HG03520 (cell line): ENCODE results near the gene SYN1.
"Not testable (repeated sequence)": the region's sequence is repeated elsewhere in the genome, so short reads cannot be mapped to it uniquely, and the experiment has no call there.

Experiments used
- ATAC-seq: cut with Tn5 transposase; IDR thresholded peaks from one replicate; pipeline ENCODE4 v1.9.1; 2021; ENCODE audit warnings: mild to moderate bottlenecking, moderate library complexity; ENCODE audit not compliant: unreplicated experiment

Gene SYN1

DNA sequence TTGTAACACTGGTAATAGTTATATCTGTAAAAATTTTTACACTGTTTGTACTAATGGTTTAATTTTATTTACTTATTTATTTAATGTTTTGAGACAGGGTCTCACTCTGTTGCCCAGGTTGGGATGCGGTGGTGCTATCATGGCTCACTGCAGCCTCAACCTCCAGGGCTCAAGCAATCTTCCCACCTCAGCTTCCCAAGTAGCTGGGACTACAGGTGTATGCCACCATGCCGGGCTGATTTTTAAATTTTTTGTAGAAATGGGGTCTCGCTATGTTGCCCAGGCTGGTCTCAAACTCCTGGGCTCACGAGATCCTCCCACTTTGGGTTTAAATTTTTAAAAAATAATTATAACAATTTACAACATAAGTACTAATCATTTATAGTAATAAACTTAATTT, 16.5 kb downstream of the SYN1 start:
- not testable (repeated sequence) for ATAC-seq

GRCh38 chrX:47597222-47597621, 22.4 kb downstream of the SYN1 start:
- ATAC-seq, result no peak

- no peak for ATAC-seq
Observed at GRCh38 chrX:47596256-47596655, 23.4 kb downstream of the SYN1 start.

- ATAC-seq, result no peak
Observed at GRCh38 chrX:47595716-47596251, 23.9 kb downstream of the SYN1 start.

- ATAC-seq, result no peak
Observed at GRCh38 chrX:47593522-47593921, 26.1 kb downstream of the SYN1 start.

DNA sequence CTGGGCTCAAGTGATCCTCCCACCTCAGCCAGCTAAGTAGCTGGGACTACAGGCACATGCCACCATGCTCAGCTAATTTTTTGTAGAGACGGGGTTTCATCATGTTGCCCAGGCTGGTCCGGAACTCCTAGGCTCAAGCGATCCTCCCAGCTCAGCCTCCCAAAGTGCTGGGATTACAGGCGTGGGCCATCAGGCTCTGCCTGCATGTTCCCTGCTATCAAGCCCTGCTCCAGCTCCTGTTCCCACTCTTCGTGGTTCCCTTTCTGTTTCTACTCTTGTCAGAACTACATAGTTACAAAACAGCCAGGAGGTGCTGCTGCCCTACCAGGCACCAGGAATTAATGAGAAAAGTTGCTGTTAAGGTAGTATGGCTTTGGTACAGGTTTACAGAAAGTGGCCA, 28.7 kb downstream of the SYN1 start:
- no peak for ATAC-seq

- no peak for ATAC-seq
Observed at GRCh38 chrX:47587906-47588735, 31.5 kb downstream of the SYN1 start.

- no peak for ATAC-seq
Observed at GRCh38 chrX:47587091-47587891, 32.4 kb downstream of the SYN1 start.

GRCh38 chrX:47586043-47586787, 33.4 kb downstream of the SYN1 start:
- ATAC-seq, result no peak

GRCh38 chrX:47585273-47585672, 34.4 kb downstream of the SYN1 start:
- no peak for ATAC-seq

GRCh38 chrX:47584714-47585113, 34.9 kb downstream of the SYN1 start:
- ATAC-seq, result no peak

GRCh38 chrX:47583240-47583861, 36.3 kb downstream of the SYN1 start:
- no peak for ATAC-seq

DNA sequence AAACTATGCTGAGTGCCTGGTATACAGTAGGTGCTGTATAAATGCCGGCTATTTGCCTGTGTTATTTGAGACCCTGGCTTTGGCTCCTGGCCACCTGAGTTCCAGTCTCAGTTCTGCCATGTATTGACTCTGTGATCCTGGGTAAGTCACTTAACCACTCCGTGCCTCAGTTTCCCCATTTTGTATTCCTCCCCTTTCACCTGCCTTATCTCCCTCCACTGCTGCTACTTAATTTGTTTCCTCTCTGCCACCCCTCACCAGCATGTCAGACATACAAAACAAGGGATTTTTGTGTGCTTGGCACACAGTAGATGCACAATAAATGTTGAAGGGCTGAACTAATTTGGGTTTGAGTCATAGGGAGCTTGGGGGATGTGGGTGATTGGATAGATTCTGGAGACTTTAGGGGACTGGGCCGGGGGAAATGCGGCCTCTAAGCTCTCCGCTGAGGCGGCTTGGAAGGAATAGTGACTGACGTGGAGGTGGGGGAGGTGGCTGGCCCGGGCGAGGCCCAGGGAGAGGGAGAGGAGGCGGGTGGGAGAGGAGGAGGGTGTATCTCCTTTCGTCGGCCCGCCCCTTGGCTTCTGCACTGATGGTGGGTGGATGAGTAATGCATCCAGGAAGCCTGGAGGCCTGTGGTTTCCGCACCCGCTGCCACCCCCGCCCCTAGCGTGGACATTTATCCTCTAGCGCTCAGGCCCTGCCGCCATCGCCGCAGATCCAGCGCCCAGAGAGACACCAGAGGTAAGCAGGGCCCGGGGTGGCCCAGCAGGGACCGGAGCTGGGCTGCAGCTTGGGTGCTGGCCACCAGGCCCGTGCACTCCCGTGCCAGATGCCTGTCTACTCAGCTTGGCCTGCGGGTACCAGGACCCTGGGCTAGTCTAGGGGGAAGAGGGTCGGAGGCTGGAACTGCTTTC, 37.7 kb downstream of the SYN1 start, which contains the start of gene TIMP1:
TIMP1 (plus strand) TSS at position 706 of the 917 bp plus-strand sequence. CDS start 980 bp downstream, outside the sequence.
- peak; percentile 76 for ATAC-seq

DNA sequence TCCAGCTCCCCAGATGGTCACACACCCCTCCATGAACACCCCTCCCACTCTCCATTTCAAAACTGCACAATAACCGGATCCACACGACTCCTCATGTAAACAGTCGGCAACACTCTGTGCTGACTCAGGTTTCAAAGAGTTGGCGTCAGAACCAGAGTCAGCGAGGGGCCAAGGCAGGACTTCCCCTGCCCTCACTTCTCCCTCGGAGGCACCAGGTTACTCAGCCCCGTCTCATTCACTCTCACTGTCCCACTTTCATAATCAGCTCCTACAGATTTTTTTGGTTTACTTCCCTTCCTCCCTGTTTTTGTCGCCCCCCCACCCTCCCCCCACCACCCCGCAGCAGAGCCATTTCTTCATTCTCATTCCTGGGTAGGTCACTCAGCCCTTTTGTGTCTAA, 40.1 kb downstream of the SYN1 start:
- ATAC-seq, result no peak

DNA sequence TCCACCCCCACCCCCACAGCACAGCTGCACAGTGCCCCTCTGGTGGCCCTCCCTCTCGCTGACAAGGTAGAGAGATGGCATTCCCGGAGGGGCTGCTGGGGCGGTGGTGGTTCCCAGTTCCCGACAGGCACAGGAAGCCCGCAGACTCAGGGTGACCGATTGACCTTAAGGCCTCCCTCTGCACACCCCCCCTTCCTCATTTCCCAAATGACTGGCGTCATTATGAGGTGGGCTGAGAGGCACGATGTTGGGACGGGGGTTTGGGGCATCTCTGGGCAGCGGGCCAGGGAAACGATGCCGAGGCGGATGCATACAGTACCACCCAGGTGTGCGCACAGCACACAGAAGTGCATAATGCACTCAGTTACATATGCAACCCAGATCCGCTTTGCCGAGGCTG, 41.0 kb downstream of the SYN1 start:
- no peak for ATAC-seq

- no peak for ATAC-seq
Observed at GRCh38 chrX:47577901-47578300, 41.8 kb downstream of the SYN1 start.

- no peak for ATAC-seq
Observed at GRCh38 chrX:47577424-47577823, 42.2 kb downstream of the SYN1 start.

GRCh38 chrX:47576021-47576898, 43.4 kb downstream of the SYN1 start:
- ATAC-seq, result no peak
